ENCODE results near the gene FBXL19.
A peak's percentile ranks its signal among the peaks of the same experiment; 100 is the strongest.

FBXL19 gene

GRCh38 chr16:30924076-30924912 lies 922 bp downstream of the FBXL19 start:
- Histone ChIP-seq H3K9me3 (ENCODE audit: control insufficient read depth, insufficient read depth, low read depth, low read length) (no peaks in the 10 kb centered on the region), H3K4me1 (ENCODE audit: control insufficient read depth, insufficient read depth, low read length) (no peaks in the 10 kb centered on the region), H3K36me3 (ENCODE audit: control insufficient read depth in 2 of 2, insufficient read depth in 1 of 2, low read length in 2 of 2) (peaks cover 0 to 44% of the 10 kb centered on the region in 2 experiments; a peak in 1 of 3 replicates), H3K27ac (ENCODE audit: extremely low read depth, low read depth, low read length) (peak overlapping the region; percentile 68; the same call in 1 of the 2 replicates), H3K4me3 (ENCODE audit: low read depth, low read length) (peak overlapping the region; percentile 68)
- ChIA-PET POLR2A (interaction anchor here (0.6 to 1.3 kb wide), 9 partner anchors 18 to 224 kb away, joined by 3 to 6 read pairs (median 3); no protein-coding TSS in a partner anchor), CTCF (interaction anchor here (1.0 to 1.2 kb wide), 2 partner anchors 11 to 17 kb away, joined by 4 to 5 read pairs; no protein-coding TSS in a partner anchor)
- TF ChIP-seq PATZ1 (tag by site-specific recombination; IDR thresholded peaks at IDR 0.05) (peak; percentile 48; the same call in 1 of the 2 replicates), GLI4 (tag by site-specific recombination; IDR thresholded peaks at IDR 0.05) (no peak), MZF1 (tag by site-specific recombination; IDR thresholded peaks at IDR 0.05; ENCODE audit: borderline replicate concordance) (no peak), REST (tag by site-specific recombination; IDR thresholded peaks at IDR 0.05) (no peak), ZNF529 (tag by site-specific recombination; IDR thresholded peaks at IDR 0.05; ENCODE audit: insufficient replicate concordance) (no peak), INSM2 (tag by site-specific recombination; IDR thresholded peaks at IDR 0.05) (no peak), ZNF701 (tag by site-specific recombination; IDR thresholded peaks at IDR 0.05) (no peak), ZNF501 (tag by site-specific recombination; IDR thresholded peaks at IDR 0.05) (no peak), MEIS1 (CRISPR knock-in tag; IDR thresholded peaks at IDR 0.05; ENCODE audit: borderline replicate concordance) (no peak), PRDM6 (tag by site-specific recombination; IDR thresholded peaks at IDR 0.05) (no peak), ZIC2 (tag by site-specific recombination; IDR thresholded peaks at IDR 0.05) (peak; percentile 49), ZNF335 (tag by site-specific recombination; conservative IDR thresholded peaks at IDR 0.05) (peak; percentile 86), ZSCAN5A (tag by site-specific recombination; IDR thresholded peaks at IDR 0.05) (no peak), ZNF544 (tag by site-specific recombination; IDR thresholded peaks at IDR 0.05) (no peak), ZFP37 (tag by site-specific recombination; IDR thresholded peaks at IDR 0.05) (no peak), ZNF514 (tag by site-specific recombination; IDR thresholded peaks at IDR 0.05) (no peak), GLIS1 (tag by site-specific recombination; IDR thresholded peaks at IDR 0.05) (peak; percentile 14; the same call in 1 of the 2 replicates), WT1 (tag by site-specific recombination; IDR thresholded peaks at IDR 0.05) (peak; percentile 30; the same call in 1 of the 2 replicates), HIC1 (tag by site-specific recombination; IDR thresholded peaks at IDR 0.05) (no peak), SP2 (tag by site-specific recombination; IDR thresholded peaks at IDR 0.05) (peak; percentile 73), ZNF596 (tag by site-specific recombination; IDR thresholded peaks at IDR 0.05) (no peak)
